ENCODE measurements around the gene TCL1B.

GRCh38 chr14:95699412-95699811 lies 13.2 kb downstream of the TCL1B start:
- TF ChIP-seq CTCF (optimal IDR thresholded peaks at IDR 0.05 in 1 of 3, IDR thresholded peaks at IDR 0.05 in 1 of 3, conservative IDR thresholded peaks at IDR 0.05 in 1 of 3; ENCODE audit: extremely low read depth in 1 of 3, insufficient read depth in 2 of 3, low read length in 3 of 3) = no peak
- no peak for TF ChIP-seq EZH2 (IDR thresholded peaks at IDR 0.05; ENCODE audit: low read length)
